PC-3 (cell line): ENCODE measurements around the gene MID1. TPM values are rescaled to one million over a fixed set of nuclear protein-coding genes. Genes with fewer than 3 reads are reported as not detected.

Source experiments
- ATAC-seq: fragments of 200-7000 bp; cut with Tn5 transposase; 2 replicates; pipeline ENCODE4 v1.9.1; 2020; ENCODE audit warnings: mild to moderate bottlenecking, moderate library complexity
- BruUV-seq: library from RNA; stranded (reverse); fragments of 400-500 nt; replicated peaks from 2 replicates; lab custom pipeline; 2021; lab: Mats Ljungman, UMichigan
- CTCF ChIA-PET: fragments of 300-600 bp; sonication (Branson Sonifier 250); formaldehyde crosslinking; loops from one replicate; lab custom pipeline; 2022; ENCODE audit warnings: antibody characterized with exemption; lab: Charles Lee
- POLR2A ChIA-PET: fragments of 300-600 bp; sonication (Branson Sonifier 250); formaldehyde crosslinking; loops from one replicate; lab custom pipeline; 2022; ENCODE audit warnings: antibody characterized with exemption; ENCODE audit not compliant: unreplicated experiment; lab: Charles Lee
- DNase-seq: peaks from one replicate; pipeline ENCODE4 v3.0.0-alpha.2; 2015
- H2AFZ ChIP-seq: fragments of 300-600 bp; sonication (generic); 2 replicates; pipeline ENCODE4 v1.6.0; 2016; ENCODE audit warnings: antibody characterized with exemption, low read length
- H3F3A ChIP-seq: fragments of 300-600 bp; sonication (generic); one replicate; pipeline ENCODE4 v1.6.0; 2017; ENCODE audit warnings: antibody characterized with exemption, low read length, control low read depth, mild to moderate bottlenecking; ENCODE audit not compliant: unreplicated experiment
- H3K27ac ChIP-seq: fragments of 300-600 bp; sonication (generic); 2 replicates; pipeline ENCODE4 v1.5.1; 2016; ENCODE audit warnings: mild to moderate bottlenecking, low read length
- H3K27me3 ChIP-seq: fragments of 300-600 bp; sonication (generic); 2 replicates; pipeline ENCODE4 v1.6.1; 2016; ENCODE audit warnings: low read length, mixed read lengths
- H3K36me3 ChIP-seq: fragments of 300-600 bp; sonication (generic); 2 replicates; pipeline ENCODE4 v1.6.1; 2016; ENCODE audit warnings: low read depth, mixed run types, low read length, mixed read lengths
- H3K4me1 ChIP-seq: fragments of 300-600 bp; sonication (generic); 2 replicates; pipeline ENCODE4 v1.5.1; 2016; ENCODE audit warnings: low read length; ENCODE audit not compliant: insufficient read depth
- H3K4me2 ChIP-seq: fragments of 300-600 bp; sonication (generic); 2 replicates; pipeline ENCODE4 v1.6.0; 2016; ENCODE audit warnings: low read length
- H3K4me3 ChIP-seq: fragments of 300-600 bp; sonication (generic); 2 replicates; pipeline ENCODE4 v1.5.1; 2016; ENCODE audit warnings: mild to moderate bottlenecking, low read length, mixed read lengths
- H3K79me2 ChIP-seq: fragments of 300-600 bp; sonication (generic); 2 replicates; pipeline ENCODE4 v1.6.1; 2017; ENCODE audit warnings: low read length, mixed read lengths
- H3K9ac ChIP-seq: fragments of 300-600 bp; sonication (generic); 2 replicates; pipeline ENCODE4 v1.6.0; 2016; ENCODE audit warnings: mild to moderate bottlenecking, low read length
- H3K9me2 ChIP-seq: fragments of 300-600 bp; sonication (generic); replicated peaks from 2 replicates; pipeline ENCODE4 v1.6.1; 2016; ENCODE audit warnings: mixed run types, low read length, mixed read lengths
- H3K9me3 ChIP-seq: fragments of 300-600 bp; sonication (generic); 2 replicates; pipeline ENCODE4 v1.6.1; 2016; ENCODE audit warnings: low read length, mixed read lengths
- H4K20me1 ChIP-seq: fragments of 300-600 bp; sonication (generic); 2 replicates; pipeline ENCODE4 v1.6.1; 2016; ENCODE audit warnings: low read length, mixed read lengths
- EZH2 ChIP-seq: fragments of 300-600 bp; sonication (generic); IDR thresholded peaks from one replicate; pipeline ENCODE4 v1.6.1; 2017; ENCODE audit warnings: antibody characterized with exemption, mild to moderate bottlenecking, low read length; ENCODE audit not compliant: unreplicated experiment
- EZH2phosphoT487 ChIP-seq: fragments of 300-600 bp; sonication (generic); IDR thresholded peaks from 2 replicates; pipeline ENCODE4 v1.6.1; 2018; ENCODE audit warnings: mild to moderate bottlenecking, antibody characterized with exemption, low read length, borderline replicate concordance
- intact Hi-C: fragments of 100-400 bp; cut with micrococcal nuclease; formaldehyde crosslinking; loops from 2 replicates; pipeline ENCODE4 v1.9.0; 2023
- total RNA-seq: library from RNA; depleted of rRNA; stranded (reverse); fragments of >200 nt; gene quantifications from 2 replicates; pipeline ENCODE4 v1.2.3, GENCODE V29; 2014
- TF ChIP-seq, protein P1 (sequence below): fragments of 300-600 bp; sonication (generic); conservative IDR thresholded peaks from 2 replicates; pipeline ENCODE4 v1.5.1; 2017; ENCODE audit warnings: antibody characterized with exemption, low read depth, mild to moderate bottlenecking, low read length

The MID1 gene
- total RNA-seq, 1 experiment from 2014 or later = 21.9 TPM

DNA sequence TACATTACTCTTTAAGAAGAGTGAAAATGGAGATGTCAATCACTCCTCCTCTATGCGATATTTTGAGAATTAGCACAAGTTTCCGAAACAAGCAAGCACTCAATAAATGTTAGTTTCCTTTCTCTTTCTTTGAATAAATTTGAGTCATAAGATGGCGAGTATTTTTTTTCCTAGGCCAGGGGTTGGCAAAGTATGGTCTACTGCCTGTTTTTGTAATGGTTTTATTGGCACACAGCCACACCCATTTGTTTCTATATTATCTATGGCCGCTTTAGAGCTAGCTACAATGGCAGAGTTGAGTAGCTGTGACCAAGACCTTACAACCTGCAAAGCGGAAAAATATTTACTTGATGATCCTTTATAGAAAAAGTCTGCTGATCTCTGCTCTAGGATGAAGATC lies 139.5 kb downstream of the MID1 start:
- ChIA-PET CTCF (no interaction called here), POLR2A (no interaction called here)
- H3K27me3 ChIP-seq = no peaks in the 10 kb centered on the region
- no peak overlapping the region for H3K4me2 ChIP-seq
- peaks cover 13% of the 10 kb centered on the region for H3K4me1 ChIP-seq
- H3K9me2 ChIP-seq = no peaks in the 10 kb centered on the region
- H3K79me2 ChIP-seq = no peaks in the 10 kb centered on the region
- H3K9ac ChIP-seq = no peak overlapping the region
- H3K27ac ChIP-seq = no peak overlapping the region
- no peak overlapping the region for H3K4me3 ChIP-seq
- ATAC-seq = no peak
- no peak for DNase-seq
- H3F3A ChIP-seq = peaks cover 5% of the 10 kb centered on the region
- no peak overlapping the region for H2AFZ ChIP-seq
- intact Hi-C loops = no loop called here
- H3K36me3 ChIP-seq = peaks cover 8% of the 10 kb centered on the region
- H3K9me3 ChIP-seq = no peaks in the 10 kb centered on the region
- TF ChIP-seq EZH2 (no peak), EZH2phosphoT487 (no peak)
- TF ChIP-seq, protein P1, sequence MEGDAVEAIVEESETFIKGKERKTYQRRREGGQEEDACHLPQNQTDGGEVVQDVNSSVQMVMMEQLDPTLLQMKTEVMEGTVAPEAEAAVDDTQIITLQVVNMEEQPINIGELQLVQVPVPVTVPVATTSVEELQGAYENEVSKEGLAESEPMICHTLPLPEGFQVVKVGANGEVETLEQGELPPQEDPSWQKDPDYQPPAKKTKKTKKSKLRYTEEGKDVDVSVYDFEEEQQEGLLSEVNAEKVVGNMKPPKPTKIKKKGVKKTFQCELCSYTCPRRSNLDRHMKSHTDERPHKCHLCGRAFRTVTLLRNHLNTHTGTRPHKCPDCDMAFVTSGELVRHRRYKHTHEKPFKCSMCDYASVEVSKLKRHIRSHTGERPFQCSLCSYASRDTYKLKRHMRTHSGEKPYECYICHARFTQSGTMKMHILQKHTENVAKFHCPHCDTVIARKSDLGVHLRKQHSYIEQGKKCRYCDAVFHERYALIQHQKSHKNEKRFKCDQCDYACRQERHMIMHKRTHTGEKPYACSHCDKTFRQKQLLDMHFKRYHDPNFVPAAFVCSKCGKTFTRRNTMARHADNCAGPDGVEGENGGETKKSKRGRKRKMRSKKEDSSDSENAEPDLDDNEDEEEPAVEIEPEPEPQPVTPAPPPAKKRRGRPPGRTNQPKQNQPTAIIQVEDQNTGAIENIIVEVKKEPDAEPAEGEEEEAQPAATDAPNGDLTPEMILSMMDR = no peak
- H4K20me1 ChIP-seq = no peaks in the 10 kb centered on the region
- BruUV-seq = no TSS peak

DNA sequence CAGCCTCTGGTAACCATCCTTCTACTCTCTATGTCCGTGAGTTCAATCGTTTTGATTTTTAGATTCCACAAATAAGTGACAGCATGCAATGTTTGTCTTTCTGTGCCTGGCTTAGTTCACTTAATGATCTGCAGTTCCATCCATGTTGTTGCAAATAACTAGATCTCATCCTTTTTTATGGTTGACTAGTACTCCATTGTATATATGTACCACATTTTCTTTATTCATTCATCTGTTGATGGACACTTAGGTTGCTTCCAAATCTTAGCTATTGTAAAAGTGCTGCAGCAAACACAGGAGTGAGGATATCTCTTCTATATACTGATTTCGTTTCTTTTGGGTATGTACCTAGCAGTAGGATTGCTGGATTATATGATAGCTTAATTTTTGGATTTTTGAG lies 140.9 kb downstream of the MID1 start:
- H3K4me1 ChIP-seq = peaks cover 4% of the 10 kb centered on the region
- BruUV-seq = no TSS peak
- no peak overlapping the region for H3K27ac ChIP-seq
- ATAC-seq (no peak), DNase-seq (no peak)
- ChIA-PET POLR2A (no interaction called here), CTCF (no interaction called here)
- H3K9me2 ChIP-seq = no peaks in the 10 kb centered on the region
- no peaks in the 10 kb centered on the region for H3K79me2 ChIP-seq
- H2AFZ ChIP-seq = no peak overlapping the region
- no peaks in the 10 kb centered on the region for H3K9me3 ChIP-seq
- peaks cover 8% of the 10 kb centered on the region for H3K36me3 ChIP-seq
- H3K9ac ChIP-seq = no peak overlapping the region
- no peak overlapping the region for H3K4me2 ChIP-seq
- no peaks in the 10 kb centered on the region for H4K20me1 ChIP-seq
- H3K4me3 ChIP-seq = no peak overlapping the region
- peaks cover 3% of the 10 kb centered on the region for H3F3A ChIP-seq
- intact Hi-C loops = no loop called here
- TF ChIP-seq EZH2 (no peak), EZH2phosphoT487 (no peak)
- TF ChIP-seq, protein P1 = no peak
- no peaks in the 10 kb centered on the region for H3K27me3 ChIP-seq

DNA sequence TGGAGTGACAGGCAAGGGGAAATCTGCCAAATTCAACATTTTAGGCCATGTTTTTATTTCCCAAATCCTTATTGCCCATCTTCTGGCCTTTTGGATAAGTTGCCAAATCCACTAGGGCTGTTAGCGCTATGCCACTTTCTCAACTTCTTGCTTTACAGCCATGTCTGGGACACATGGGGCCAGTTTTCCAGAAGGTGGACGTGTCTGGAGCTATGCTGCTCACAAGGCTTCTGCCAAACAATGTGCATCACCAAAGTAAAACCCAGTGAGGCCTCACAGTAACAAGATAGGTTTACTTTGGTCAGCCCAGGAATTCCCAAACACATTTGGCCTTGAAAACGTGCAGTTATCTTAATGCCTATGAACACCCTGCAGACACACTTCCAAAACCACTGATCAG lies 142.9 kb downstream of the MID1 start:
- Histone ChIP-seq H2AFZ (no peak overlapping the region), H3K27me3 (no peaks in the 10 kb centered on the region), H3K9me3 (no peaks in the 10 kb centered on the region), H3K4me3 (no peak overlapping the region), H3K4me1 (no peaks in the 10 kb centered on the region), H3K4me2 (no peak overlapping the region), H3K36me3 (peaks cover 14% of the 10 kb centered on the region), H4K20me1 (no peaks in the 10 kb centered on the region), H3K27ac (no peak overlapping the region), H3K9me2 (no peaks in the 10 kb centered on the region), H3K9ac (no peak overlapping the region), H3K79me2 (no peaks in the 10 kb centered on the region), H3F3A (no peaks in the 10 kb centered on the region)
- intact Hi-C loops = no loop called here
- CTCF ChIA-PET = no interaction called here
- POLR2A ChIA-PET = no interaction called here
- ATAC-seq (no peak), DNase-seq (no peak)
- TF ChIP-seq EZH2phosphoT487 = no peak
- TF ChIP-seq, protein P1 = no peak
- no peak for TF ChIP-seq EZH2
- no TSS peak for BruUV-seq
